Large intestine (tissue), 3 donors: ENCODE measurements around the gene TMEM63A. TPM values are rescaled to one million over a fixed set of nuclear protein-coding genes. Genes with fewer than 3 reads are reported as not detected.
A peak's percentile ranks its signal among the peaks of the same experiment; 100 is the strongest.
"Not testable (repeated sequence)": the region's sequence is repeated elsewhere in the genome, so short reads cannot be mapped to it uniquely, and the experiment has no call there.

Experiments
- DNase-seq, 2 donors: peaks; one replicate each; pipeline versions ENCODE4 v3.0.0 to v3.0.0-alpha.2; 2013
- H3K27ac ChIP-seq: one replicate; pipeline ENCODE4 v1.5.1; 2013; ENCODE audit warnings: low read length
- H3K27me3 ChIP-seq: 2 replicates; pipeline ENCODE4 v1.6.1; 2013; ENCODE audit warnings: low read length; ENCODE audit not compliant: control insufficient read depth, insufficient read depth
- H3K36me3 ChIP-seq: 2 replicates; pipeline ENCODE4 v1.6.1; 2013; ENCODE audit warnings: low read length; ENCODE audit not compliant: control insufficient read depth, insufficient read depth
- H3K4me1 ChIP-seq: one replicate; pipeline ENCODE4 v1.6.1; 2013; ENCODE audit warnings: low read length; ENCODE audit not compliant: control insufficient read depth, insufficient read depth
- H3K4me3 ChIP-seq: one replicate; pipeline ENCODE4 v1.5.1; 2013; ENCODE audit warnings: low read length
- H3K9me3 ChIP-seq: one replicate; pipeline ENCODE4 v1.6.1; 2013; ENCODE audit warnings: mild to moderate bottlenecking, low read depth, low read length, moderate library complexity; ENCODE audit not compliant: control insufficient read depth
- WGBS: methylation state at CpG from one replicate; pipeline ENCODE4 v1.1.5; 2013; ENCODE audit warnings: low lambda C conversion rate; ENCODE audit not compliant: insufficient coverage; 5-methylcytosine and 5-hydroxymethylcytosine counted together
- polyA plus RNA-seq: library from polyadenylated mRNA; unstranded; fragments of 120-200 nt; gene quantifications from one replicate; pipeline ENCODE4 v1.2.1, GENCODE V29; 2013

The TMEM63A gene
- polyA plus RNA-seq, 1 donor = 105 TPM

DNA sequence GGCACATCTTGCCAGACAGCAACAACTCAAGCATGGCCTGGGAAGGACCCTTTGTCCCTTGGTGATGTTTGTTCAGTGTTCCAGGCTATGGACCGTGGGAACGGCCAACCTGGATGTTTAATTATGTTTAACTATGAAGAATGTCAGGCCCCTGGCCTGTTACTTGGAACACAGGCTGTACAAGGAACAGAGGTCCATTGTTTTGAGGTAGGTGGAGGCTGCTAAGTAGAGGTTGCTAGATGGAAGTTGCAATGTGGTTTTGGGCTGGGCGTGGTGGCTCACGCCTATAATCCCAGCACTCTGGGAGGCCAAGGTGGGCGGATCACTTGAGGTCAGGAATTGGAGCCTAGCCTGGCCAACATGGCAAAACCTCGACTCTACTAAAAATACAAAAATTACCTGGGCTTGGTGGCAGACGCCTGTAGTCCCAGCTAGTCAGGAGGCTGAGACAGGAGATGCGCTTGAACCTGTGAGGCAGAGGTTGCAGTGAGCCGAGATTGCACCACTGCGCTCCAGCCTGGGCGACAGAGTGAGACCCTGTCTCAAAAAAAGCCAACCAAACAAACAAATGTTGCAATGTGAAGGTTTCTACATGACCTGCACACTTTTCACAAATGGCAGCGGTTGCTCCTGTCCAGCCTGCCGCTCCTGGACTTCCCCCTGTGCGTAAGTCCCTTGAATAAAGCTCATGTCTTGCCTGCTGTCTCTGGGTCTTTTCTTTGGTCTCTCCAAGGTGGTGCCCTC lies 9.2 kb upstream of the TMEM63A start:
- H3K36me3 ChIP-seq = no peaks in the 10 kb centered on the region
- no CpG with 5 or more reads among the region's 14 CpGs for WGBS
- DNase-seq = peak in 1 of 2 donors; percentile 30
- H3K9me3 ChIP-seq = no peaks in the 10 kb centered on the region
- H3K4me1 ChIP-seq = peaks cover 28% of the 10 kb centered on the region
- no peak overlapping the region for H3K27ac ChIP-seq
- H3K4me3 ChIP-seq = no peak overlapping the region
- no peaks in the 10 kb centered on the region for H3K27me3 ChIP-seq

DNA sequence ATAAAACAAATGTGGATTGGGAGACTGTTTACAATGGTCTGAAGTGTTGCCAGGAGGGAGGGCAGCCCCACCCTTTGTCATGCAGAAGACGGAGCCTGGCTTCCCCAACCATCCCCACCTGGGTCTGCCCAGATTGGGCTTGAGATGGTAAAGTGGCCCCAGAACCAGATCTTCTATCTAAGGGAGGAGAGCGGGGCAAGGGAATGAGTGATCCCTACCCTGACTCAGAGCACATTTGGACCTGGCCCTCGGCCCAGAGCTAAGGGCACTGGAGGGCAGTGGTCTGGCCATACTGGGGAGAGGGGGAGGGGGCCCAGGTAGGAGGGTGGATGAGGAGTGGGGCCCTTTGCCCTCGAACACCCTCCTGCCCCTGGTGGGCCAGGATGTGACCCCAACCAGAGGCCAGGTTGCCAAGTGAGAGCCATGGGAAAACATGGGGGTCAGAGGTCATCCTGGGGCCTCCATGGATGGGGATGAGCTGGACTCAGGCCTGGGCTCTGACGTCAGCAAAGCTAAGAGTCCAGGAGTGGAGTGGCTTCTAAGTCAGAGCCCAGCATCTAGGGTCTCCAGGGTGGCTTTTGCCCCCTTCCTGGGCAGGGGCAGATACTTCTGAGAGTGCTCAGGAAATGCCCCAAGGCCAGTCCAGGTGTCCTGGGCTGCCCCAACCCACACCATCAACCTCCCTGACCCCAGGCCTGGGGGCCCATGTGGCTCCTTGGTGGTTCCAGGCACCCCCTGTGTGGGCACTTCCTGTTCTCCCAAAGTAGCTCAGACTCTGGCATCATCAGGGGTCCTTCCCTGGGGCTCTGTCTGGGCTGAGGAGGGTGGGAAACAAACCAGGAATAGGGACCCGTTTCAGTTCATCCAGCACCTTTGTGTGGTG lies 8.4 kb upstream of the TMEM63A start:
- no peak for DNase-seq
- peaks cover 28% of the 10 kb centered on the region for H3K4me1 ChIP-seq
- no peaks in the 10 kb centered on the region for H3K9me3 ChIP-seq
- H3K36me3 ChIP-seq = no peaks in the 10 kb centered on the region
- no CpG with 5 or more reads among the region's 6 CpGs for WGBS
- H3K27ac ChIP-seq = no peak overlapping the region
- H3K4me3 ChIP-seq = no peak overlapping the region
- no peaks in the 10 kb centered on the region for H3K27me3 ChIP-seq

GRCh38 chr1:225889743-225890142 lies 7.6 kb upstream of the TMEM63A start:
- WGBS = no CpG with 5 or more reads among the region's 5 CpGs
- Histone ChIP-seq H3K4me1 (peaks cover 28% of the 10 kb centered on the region), H3K36me3 (no peaks in the 10 kb centered on the region), H3K27ac (peak overlapping the region; percentile 38), H3K27me3 (no peaks in the 10 kb centered on the region), H3K9me3 (no peaks in the 10 kb centered on the region), H3K4me3 (no peak overlapping the region)
- no peak for DNase-seq

- peak in 1 of 2 donors; percentile 56 for DNase-seq
- peak within 1 kb of the TSS; percentile 38 for H3K27ac ChIP-seq
- H3K27me3 ChIP-seq = no peaks in the 10 kb centered on the region
- no CpG with 5 or more reads among the region's 11 CpGs for WGBS
- peaks cover 28% of the 10 kb centered on the region for H3K4me1 ChIP-seq
- no peaks in the 10 kb centered on the region for H3K36me3 ChIP-seq
- H3K4me3 ChIP-seq = no peak within 1 kb of the TSS
- no peaks in the 10 kb centered on the region for H3K9me3 ChIP-seq
Measured at GRCh38 chr1:225888898-225889601, 6.9 kb upstream of the TMEM63A start, which contains the start of gene LEFTY1. LEFTY1 (minus strand) TSS chr1:225889146; CDS start chr1:225889066, 80 bp downstream.

DNA sequence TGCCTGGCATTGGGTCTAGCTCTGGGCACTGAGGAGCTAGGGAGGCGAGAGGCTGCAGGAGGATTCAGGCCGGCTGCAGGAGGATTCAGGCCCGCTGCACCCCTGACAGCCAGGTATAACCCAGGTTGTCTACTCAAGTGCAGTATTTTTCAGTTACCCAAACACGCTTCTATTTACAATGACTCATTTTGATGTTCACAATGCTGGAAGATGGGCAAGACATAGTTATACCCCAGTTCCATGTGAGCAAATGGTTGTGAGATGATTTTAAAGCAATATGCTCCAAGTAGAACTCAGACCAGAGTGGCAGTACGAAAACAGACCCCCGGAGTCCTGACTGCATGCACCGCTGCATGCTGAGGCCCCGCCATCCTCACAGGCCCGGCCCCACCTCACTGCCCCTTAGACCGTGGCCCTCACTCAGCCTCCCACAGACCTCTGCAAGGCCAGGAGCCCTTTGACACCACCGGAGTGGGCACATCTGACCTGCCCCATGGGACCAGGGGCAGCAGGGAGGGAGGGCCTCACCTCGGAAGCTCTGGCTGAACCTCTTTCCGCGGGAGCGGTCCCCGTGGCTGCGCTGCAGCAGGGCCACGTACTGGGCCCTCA lies 6.2 kb upstream of the TMEM63A start:
- no CpG with 5 or more reads among the region's 18 CpGs for WGBS
- H3K27ac ChIP-seq = no peak overlapping the region
- H3K4me3 ChIP-seq = no peak overlapping the region

DNA sequence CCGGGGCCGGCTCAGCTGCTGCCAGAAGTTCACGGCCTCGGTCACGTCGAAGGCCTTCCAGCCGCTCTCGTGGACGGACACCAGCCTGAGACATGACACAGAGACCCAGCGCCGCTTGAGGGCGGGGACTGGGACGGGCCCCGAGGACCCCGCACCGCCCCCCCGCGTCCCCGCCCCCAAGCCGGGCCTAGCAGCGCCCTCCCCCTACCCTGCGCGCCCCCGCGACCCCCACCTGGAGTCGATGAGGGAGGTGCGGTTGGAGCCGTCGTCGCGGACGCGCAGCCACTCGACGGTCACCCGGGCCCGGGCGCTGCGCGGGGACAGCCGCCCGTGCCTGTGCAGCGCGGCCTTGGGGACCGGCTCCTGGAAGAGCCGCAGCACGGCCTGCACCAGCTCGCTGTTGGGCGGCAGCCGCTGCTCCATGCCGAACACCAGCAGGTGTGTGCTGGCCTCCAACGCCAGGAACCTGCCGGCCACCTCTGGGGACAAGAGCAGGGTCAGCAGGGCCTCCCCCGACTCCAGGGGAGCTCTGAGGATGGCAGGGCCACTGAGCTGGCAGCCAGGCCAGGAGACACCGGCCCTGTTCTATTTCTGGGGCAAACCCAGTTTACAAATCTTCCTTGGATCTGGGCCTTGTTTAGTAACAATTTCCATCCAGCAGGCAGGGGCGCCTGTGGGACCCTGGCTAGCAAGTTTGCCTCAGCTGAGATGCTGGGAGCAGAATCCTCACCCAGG lies 5.5 kb upstream of the TMEM63A start:
- H3K27me3 ChIP-seq, H3K4me3 ChIP-seq, H3K36me3 ChIP-seq, H3K9me3 ChIP-seq, DNase-seq, H3K27ac ChIP-seq: not testable (repeated sequence)
- no CpG with 5 or more reads among the region's 56 CpGs for WGBS
- peaks cover 33% of the 10 kb centered on the region for H3K4me1 ChIP-seq

More for the DNA sequence above, 6.2 kb upstream of the TMEM63A start:
- Histone ChIP-seq H3K4me1 (peaks cover 33% of the 10 kb centered on the region), H3K9me3 (no peaks in the 10 kb centered on the region), H3K27me3 (no peaks in the 10 kb centered on the region), H3K36me3 (no peaks in the 10 kb centered on the region)
- no peak for DNase-seq

- H3K27me3 ChIP-seq = no peaks in the 10 kb centered on the region
- no peaks in the 10 kb centered on the region for H3K9me3 ChIP-seq
- DNase-seq = no peak
- WGBS = no CpG with 5 or more reads among the region's 7 CpGs
- no peaks in the 10 kb centered on the region for H3K36me3 ChIP-seq
- peaks cover 33% of the 10 kb centered on the region for H3K4me1 ChIP-seq
- no peak overlapping the region for H3K4me3 ChIP-seq
- H3K27ac ChIP-seq = no peak overlapping the region
Measured at GRCh38 chr1:225887030-225887314, 4.8 kb upstream of the TMEM63A start.

DNA sequence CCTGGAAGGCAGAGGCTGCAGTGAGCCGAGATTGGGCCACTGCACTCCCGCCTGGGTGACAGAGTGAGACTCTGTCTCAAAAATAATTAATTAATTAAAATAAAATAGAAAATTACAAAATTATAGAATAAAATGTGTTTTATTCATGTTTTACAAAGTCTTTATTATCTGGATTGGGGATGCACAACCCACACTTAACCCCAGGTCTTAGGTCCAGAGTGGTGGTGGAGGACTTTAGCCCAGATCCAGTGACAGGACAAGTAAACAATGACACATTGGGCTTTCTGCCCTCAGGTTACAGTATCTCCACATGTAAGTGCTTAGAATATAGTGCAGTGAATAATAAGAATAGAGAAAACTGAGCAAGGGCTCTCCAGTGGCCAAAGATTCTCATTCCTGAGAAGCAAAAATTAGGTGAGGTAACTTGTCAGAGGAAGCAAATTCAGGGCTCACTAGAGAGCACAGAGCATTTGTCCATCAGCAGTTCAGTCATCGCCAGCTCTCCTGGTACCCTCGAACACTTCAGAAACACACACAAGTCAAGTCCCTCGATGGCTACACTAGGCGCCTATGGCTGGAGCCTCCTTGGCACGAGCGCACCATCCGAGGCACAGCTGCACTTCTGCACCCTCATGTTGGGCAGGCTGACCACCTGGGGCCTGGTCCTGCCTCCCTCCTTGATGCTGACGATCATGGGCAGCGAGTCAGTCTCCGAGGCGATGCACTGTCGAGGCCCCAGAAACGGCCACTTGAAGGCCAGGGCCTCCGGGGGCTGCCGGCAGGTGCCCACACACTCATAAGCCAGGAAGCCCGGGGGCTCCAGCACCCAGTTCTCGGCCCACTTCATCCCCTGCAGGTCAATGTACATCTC lies 4.2 kb upstream of the TMEM63A start:
- no peaks in the 10 kb centered on the region for H3K27me3 ChIP-seq
- H3K27ac ChIP-seq = no peak overlapping the region
- H3K9me3 ChIP-seq = no peaks in the 10 kb centered on the region
- H3K36me3 ChIP-seq = no peaks in the 10 kb centered on the region
- DNase-seq = peak in 1 of 2 donors; percentile 66
- H3K4me3 ChIP-seq = no peak overlapping the region
- peaks cover 29% of the 10 kb centered on the region for H3K4me1 ChIP-seq
- no CpG with 5 or more reads among the region's 19 CpGs for WGBS

- no peak for DNase-seq
- no peak overlapping the region for H3K27ac ChIP-seq
- no peak overlapping the region for H3K4me3 ChIP-seq
- H3K27me3 ChIP-seq = no peaks in the 10 kb centered on the region
- WGBS = 80% methylated on average over 1 of the region's 6 CpGs
- H3K36me3 ChIP-seq = no peaks in the 10 kb centered on the region
- H3K9me3 ChIP-seq = no peaks in the 10 kb centered on the region
- peaks cover 29% of the 10 kb centered on the region for H3K4me1 ChIP-seq
Measured at GRCh38 chr1:225885336-225885735, 3.2 kb upstream of the TMEM63A start.
